Measurements from ENCODE around the gene SORCS1. TPM values are rescaled to one million over a fixed set of nuclear protein-coding genes. Genes with fewer than 3 reads are reported as not detected.

SORCS1 gene
- total and polyA plus RNA-seq, 2 experiments from 2014 or later = 1.1 to 4.6 TPM

- H3K9me2 ChIP-seq (replicated peaks; ENCODE audit: insufficient read depth) = no peaks in the 10 kb centered on the region
- no peaks in the 10 kb centered on the region for H3K79me2 ChIP-seq
- H3K9me3 ChIP-seq (ENCODE audit: low read depth) = no peaks in the 10 kb centered on the region
- no peaks in the 10 kb centered on the region for H3K36me3 ChIP-seq (replicated peaks; ENCODE audit: insufficient read depth, low read depth)
- H3K4me2 ChIP-seq = no peak overlapping the region
- no peak for DNase-seq (ENCODE audit: low spot score)
- no peak overlapping the region for H2AFZ ChIP-seq
- no peaks in the 10 kb centered on the region for H3K4me1 ChIP-seq (ENCODE audit: insufficient read depth)
- no peaks in the 10 kb centered on the region for H3K27me3 ChIP-seq
- TF ChIP-seq CTCF (IDR thresholded peaks at IDR 0.05; ENCODE audit: poor library complexity) = no peak
- TF ChIP-seq EZH2 (IDR thresholded peaks at IDR 0.05; ENCODE audit: borderline replicate concordance) = no peak
- TF ChIP-seq EZH2phosphoT487 (IDR thresholded peaks at IDR 0.05; ENCODE audit: low read depth, severe bottlenecking, unreplicated experiment) = no peak
- H3K27ac ChIP-seq = no peak overlapping the region
- no peak overlapping the region for H3K4me3 ChIP-seq
- no peaks in the 10 kb centered on the region for H4K20me1 ChIP-seq (ENCODE audit: insufficient read depth, poor library complexity, severe bottlenecking)
These were observed 239.3 kb downstream of the SORCS1 start for GRCh38 chr10:106925191-106925590.

GRCh38 chr10:106920538-106920937, 244.0 kb downstream of the SORCS1 start:
- WGBS (ENCODE audit: low lambda C conversion rate, missing lambda C conversion rate) = 89% methylated on average over 4 of the region's 4 CpGs
- H4K20me1 ChIP-seq (ENCODE audit: insufficient read depth, poor library complexity, severe bottlenecking) = no peaks in the 10 kb centered on the region
- H2AFZ ChIP-seq = no peak overlapping the region
- H3K9me3 ChIP-seq (ENCODE audit: low read depth) = no peaks in the 10 kb centered on the region
- no peak for DNase-seq (ENCODE audit: low spot score)
- no peaks in the 10 kb centered on the region for H3K36me3 ChIP-seq (replicated peaks; ENCODE audit: insufficient read depth, low read depth)
- no peak overlapping the region for H3K4me2 ChIP-seq
- H3K27ac ChIP-seq = no peak overlapping the region
- no peak for TF ChIP-seq CTCF (IDR thresholded peaks at IDR 0.05; ENCODE audit: poor library complexity)
- no peak for TF ChIP-seq EZH2phosphoT487 (IDR thresholded peaks at IDR 0.05; ENCODE audit: low read depth, severe bottlenecking, unreplicated experiment)
- no peak for TF ChIP-seq EZH2 (IDR thresholded peaks at IDR 0.05; ENCODE audit: borderline replicate concordance)
- no peaks in the 10 kb centered on the region for H3K79me2 ChIP-seq
- H3K27me3 ChIP-seq = no peaks in the 10 kb centered on the region
- H3K9me2 ChIP-seq (replicated peaks; ENCODE audit: insufficient read depth) = no peaks in the 10 kb centered on the region
- H3K4me1 ChIP-seq (ENCODE audit: insufficient read depth) = no peaks in the 10 kb centered on the region
- no peak overlapping the region for H3K4me3 ChIP-seq

DNA sequence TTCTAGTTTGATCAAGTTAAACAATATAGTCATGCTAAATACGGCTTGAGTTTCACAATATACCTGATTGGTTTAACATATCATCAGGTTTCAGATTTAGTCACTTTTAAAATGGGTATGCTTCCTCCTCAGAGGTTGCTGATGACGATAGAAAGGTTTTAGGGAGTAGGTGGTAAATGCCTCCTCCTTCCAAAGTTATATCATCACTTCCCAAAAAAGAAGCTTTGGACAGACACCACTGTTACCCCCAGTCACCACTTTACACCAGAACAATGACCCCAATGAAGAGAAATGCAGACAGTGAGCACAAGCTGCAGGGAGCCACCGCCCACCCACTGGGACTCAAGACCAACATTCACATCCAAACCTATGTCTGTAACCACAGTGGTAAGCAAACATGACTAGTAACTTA, 244.6 kb downstream of the SORCS1 start:
- H3K4me1 ChIP-seq (ENCODE audit: insufficient read depth) = no peaks in the 10 kb centered on the region
- TF ChIP-seq EZH2phosphoT487 (IDR thresholded peaks at IDR 0.05; ENCODE audit: low read depth, severe bottlenecking, unreplicated experiment) = no peak
- no peak for TF ChIP-seq EZH2 (IDR thresholded peaks at IDR 0.05; ENCODE audit: borderline replicate concordance)
- no peak for TF ChIP-seq CTCF (IDR thresholded peaks at IDR 0.05; ENCODE audit: poor library complexity)
- H3K27me3 ChIP-seq = no peaks in the 10 kb centered on the region
- 90% methylated on average over 3 of the region's 3 CpGs for WGBS (ENCODE audit: low lambda C conversion rate, missing lambda C conversion rate)
- H4K20me1 ChIP-seq (ENCODE audit: insufficient read depth, poor library complexity, severe bottlenecking) = no peaks in the 10 kb centered on the region
- no peak overlapping the region for H3K27ac ChIP-seq
- no peak overlapping the region for H3K4me3 ChIP-seq
- H3K9me3 ChIP-seq (ENCODE audit: low read depth) = no peaks in the 10 kb centered on the region
- no peaks in the 10 kb centered on the region for H3K36me3 ChIP-seq (replicated peaks; ENCODE audit: insufficient read depth, low read depth)
- H3K9me2 ChIP-seq (replicated peaks; ENCODE audit: insufficient read depth) = no peaks in the 10 kb centered on the region
- H2AFZ ChIP-seq = no peak overlapping the region
- no peak for DNase-seq (ENCODE audit: low spot score)
- H3K79me2 ChIP-seq = no peaks in the 10 kb centered on the region
- no peak overlapping the region for H3K4me2 ChIP-seq
